ENCODE data around the gene TBC1D30. TPM values are rescaled to one million over a fixed set of nuclear protein-coding genes. Genes with fewer than 3 reads are reported as not detected.
"Not testable (repeated sequence)": the region's sequence is repeated elsewhere in the genome, so short reads cannot be mapped to it uniquely, and the experiment has no call there.

The TBC1D30 gene
- polyA plus RNA-seq (2013, experiment 1 of 2): 1.4 TPM
- 0.66 TPM for polyA plus RNA-seq (2013, experiment 2 of 2)

- H3K4me3 ChIP-seq (ENCODE audit: extremely low read depth, insufficient read depth, low read length, poor library complexity, severe bottlenecking): peak within 1 kb of the TSS; percentile 36
- H3K36me3 ChIP-seq (ENCODE audit: control insufficient read depth, insufficient read depth, low read length): no peaks in the 10 kb centered on the region
- H3K27ac ChIP-seq (ENCODE audit: low read depth, low read length, severe bottlenecking): no peak within 1 kb of the TSS
- 1% methylated on average over 54 to 66 of the region's 69 CpGs for WGBS, 2 experiments (ENCODE audit: insufficient coverage in 2 of 2)
- H3K4me1 ChIP-seq (ENCODE audit: control insufficient read depth, insufficient read depth, low read length, poor library complexity, severe bottlenecking): peaks cover 4% of the 10 kb centered on the region
- peaks cover 3% of the 10 kb centered on the region for H3K9me3 ChIP-seq (ENCODE audit: control insufficient read depth, low read length)
These were observed at the start of gene TBC1D30 for GRCh38 chr12:64824500-64825142. Gene TBC1D30, plus strand, starts transcription at chr12:64824647. Its CDS starts 233 bp downstream, at chr12:64824880.

GRCh38 chr12:64775147-64775736, 49.2 kb upstream of the TBC1D30 start:
- H3K36me3 ChIP-seq (ENCODE audit: control insufficient read depth, insufficient read depth, low read length); H3K27ac ChIP-seq (ENCODE audit: low read depth, low read length, severe bottlenecking); H3K4me1 ChIP-seq (ENCODE audit: control insufficient read depth, insufficient read depth, low read length, poor library complexity, severe bottlenecking); H3K4me3 ChIP-seq (ENCODE audit: extremely low read depth, insufficient read depth, low read length, poor library complexity, severe bottlenecking): not testable (repeated sequence)
- H3K9me3 ChIP-seq (ENCODE audit: control insufficient read depth, low read length): peaks cover 11% of the 10 kb centered on the region

- 93 to 100% methylated on average over 3 to 8 of the region's 10 CpGs for WGBS, 2 experiments (ENCODE audit: insufficient coverage in 2 of 2)
- Histone ChIP-seq H3K4me3 (ENCODE audit: extremely low read depth, insufficient read depth, low read length, poor library complexity, severe bottlenecking) (no peak overlapping the region), H3K4me1 (ENCODE audit: control insufficient read depth, insufficient read depth, low read length, poor library complexity, severe bottlenecking) (no peaks in the 10 kb centered on the region), H3K9me3 (ENCODE audit: control insufficient read depth, low read length) (peaks cover 11% of the 10 kb centered on the region), H3K27ac (ENCODE audit: low read depth, low read length, severe bottlenecking) (no peak overlapping the region), H3K36me3 (ENCODE audit: control insufficient read depth, insufficient read depth, low read length) (no peaks in the 10 kb centered on the region)
These were observed 45.0 kb upstream of the TBC1D30 start for GRCh38 chr12:64779354-64779974.

- H3K27ac ChIP-seq (ENCODE audit: low read depth, low read length, severe bottlenecking): no peak overlapping the region
- H3K9me3 ChIP-seq (ENCODE audit: control insufficient read depth, low read length): peaks cover 9% of the 10 kb centered on the region
- H3K36me3 ChIP-seq (ENCODE audit: control insufficient read depth, insufficient read depth, low read length): no peaks in the 10 kb centered on the region
- 16 to 26% methylated on average over 14 to 15 of the region's 15 CpGs for WGBS, 2 experiments (ENCODE audit: insufficient coverage in 2 of 2)
- H3K4me3 ChIP-seq (ENCODE audit: extremely low read depth, insufficient read depth, low read length, poor library complexity, severe bottlenecking): peak overlapping the region; percentile 35
- H3K4me1 ChIP-seq (ENCODE audit: control insufficient read depth, insufficient read depth, low read length, poor library complexity, severe bottlenecking): no peaks in the 10 kb centered on the region
These were observed 44.3 kb upstream of the TBC1D30 start for GRCh38 chr12:64780132-64780530.

- Histone ChIP-seq H3K4me3 (ENCODE audit: extremely low read depth, insufficient read depth, low read length, poor library complexity, severe bottlenecking) (peak overlapping the region; percentile 35), H3K27ac (ENCODE audit: low read depth, low read length, severe bottlenecking) (no peak overlapping the region), H3K36me3 (ENCODE audit: control insufficient read depth, insufficient read depth, low read length) (no peaks in the 10 kb centered on the region), H3K4me1 (ENCODE audit: control insufficient read depth, insufficient read depth, low read length, poor library complexity, severe bottlenecking) (no peaks in the 10 kb centered on the region), H3K9me3 (ENCODE audit: control insufficient read depth, low read length) (peaks cover 5% of the 10 kb centered on the region)
- 1 to 2% methylated on average over 80 to 87 of the region's 103 CpGs for WGBS, 2 experiments (ENCODE audit: insufficient coverage in 2 of 2)
These were observed 43.7 kb upstream of the TBC1D30 start for GRCh38 chr12:64780531-64781279.

- Histone ChIP-seq H3K9me3 (ENCODE audit: control insufficient read depth, low read length) (no peaks in the 10 kb centered on the region), H3K4me3 (ENCODE audit: extremely low read depth, insufficient read depth, low read length, poor library complexity, severe bottlenecking) (peak overlapping the region; percentile 35), H3K4me1 (ENCODE audit: control insufficient read depth, insufficient read depth, low read length, poor library complexity, severe bottlenecking) (no peaks in the 10 kb centered on the region), H3K36me3 (ENCODE audit: control insufficient read depth, insufficient read depth, low read length) (no peaks in the 10 kb centered on the region), H3K27ac (ENCODE audit: low read depth, low read length, severe bottlenecking) (no peak overlapping the region)
- WGBS, 2 experiments (ENCODE audit: insufficient coverage in 2 of 2): 14 to 15% methylated on average over 25 to 27 of the region's 39 CpGs
These were observed 42.9 kb upstream of the TBC1D30 start for GRCh38 chr12:64781280-64782190.

- 81 to 89% methylated on average over 2 to 3 of the region's 6 CpGs for WGBS, 2 experiments (ENCODE audit: insufficient coverage in 2 of 2)
- H3K4me3 ChIP-seq (ENCODE audit: extremely low read depth, insufficient read depth, low read length, poor library complexity, severe bottlenecking): no peak overlapping the region
- no peaks in the 10 kb centered on the region for H3K4me1 ChIP-seq (ENCODE audit: control insufficient read depth, insufficient read depth, low read length, poor library complexity, severe bottlenecking)
- H3K27ac ChIP-seq (ENCODE audit: low read depth, low read length, severe bottlenecking): no peak overlapping the region
- H3K9me3 ChIP-seq (ENCODE audit: control insufficient read depth, low read length): no peaks in the 10 kb centered on the region
- no peaks in the 10 kb centered on the region for H3K36me3 ChIP-seq (ENCODE audit: control insufficient read depth, insufficient read depth, low read length)
These were observed 42.1 kb upstream of the TBC1D30 start for GRCh38 chr12:64782191-64782876.

GRCh38 chr12:64785838-64786237, 38.6 kb upstream of the TBC1D30 start:
- no peak overlapping the region for H3K4me3 ChIP-seq (ENCODE audit: extremely low read depth, insufficient read depth, low read length, poor library complexity, severe bottlenecking)
- 96 to 98% methylated on average over 6 of the region's 6 CpGs for WGBS, 2 experiments (ENCODE audit: insufficient coverage in 2 of 2)

GRCh38 chr12:64790166-64790565, 34.3 kb upstream of the TBC1D30 start:
- Histone ChIP-seq H3K27ac (ENCODE audit: low read depth, low read length, severe bottlenecking) (no peak overlapping the region), H3K9me3 (ENCODE audit: control insufficient read depth, low read length) (no peaks in the 10 kb centered on the region), H3K4me1 (ENCODE audit: control insufficient read depth, insufficient read depth, low read length, poor library complexity, severe bottlenecking) (no peaks in the 10 kb centered on the region), H3K36me3 (ENCODE audit: control insufficient read depth, insufficient read depth, low read length) (no peaks in the 10 kb centered on the region), H3K4me3 (ENCODE audit: extremely low read depth, insufficient read depth, low read length, poor library complexity, severe bottlenecking) (no peak overlapping the region)
- WGBS, 2 experiments (ENCODE audit: insufficient coverage in 2 of 2): no CpG with 5 or more reads among the region's 1 CpG

More at GRCh38 chr12:64785838-64786237, 38.6 kb upstream of the TBC1D30 start:
- Histone ChIP-seq H3K36me3 (ENCODE audit: control insufficient read depth, insufficient read depth, low read length) (no peaks in the 10 kb centered on the region), H3K27ac (ENCODE audit: low read depth, low read length, severe bottlenecking) (no peak overlapping the region), H3K4me1 (ENCODE audit: control insufficient read depth, insufficient read depth, low read length, poor library complexity, severe bottlenecking) (no peaks in the 10 kb centered on the region), H3K9me3 (ENCODE audit: control insufficient read depth, low read length) (no peaks in the 10 kb centered on the region)
